ENCODE data around the gene ZMIZ2. TPM values are rescaled to one million over a fixed set of nuclear protein-coding genes. Genes with fewer than 3 reads are reported as not detected.
"Not testable (repeated sequence)": the region's sequence is repeated elsewhere in the genome, so short reads cannot be mapped to it uniquely, and the experiment has no call there.

Gene ZMIZ2
- total RNA-seq, 1 donor from 2014 or later, result 62.7 TPM

GRCh38 chr7:44801890-44802289 lies 53.2 kb downstream of the ZMIZ2 start:
- DNase-seq, result no peak
- intact Hi-C loops (cut with micrococcal nuclease), result no loop called here
- Histone ChIP-seq H3K4me1 (peaks cover 38% of the 10 kb centered on the region), H3K27me3 (ENCODE audit: low read depth) (no peaks in the 10 kb centered on the region), H3K27ac (replicated peaks) (no peak overlapping the region), H3K4me3 (no peak overlapping the region), H3K36me3 (peaks cover 65% of the 10 kb centered on the region), H3K9me3 (replicated peaks) (no peaks in the 10 kb centered on the region)
- no peak for TF ChIP-seq CTCF (IDR thresholded peaks at IDR 0.05; ENCODE audit: borderline replicate concordance)

- H3K27me3 ChIP-seq (ENCODE audit: low read depth), result no peaks in the 10 kb centered on the region
- peaks cover 65% of the 10 kb centered on the region for H3K36me3 ChIP-seq
- intact Hi-C loops (cut with micrococcal nuclease), result no loop called here
- no peaks in the 10 kb centered on the region for H3K9me3 ChIP-seq (replicated peaks)
- no peak overlapping the region for H3K4me3 ChIP-seq
- no peak for TF ChIP-seq CTCF (IDR thresholded peaks at IDR 0.05; ENCODE audit: borderline replicate concordance)
- no peak overlapping the region for H3K27ac ChIP-seq (replicated peaks)
- DNase-seq, result no peak
- peaks cover 32% of the 10 kb centered on the region for H3K4me1 ChIP-seq
Observed at GRCh38 chr7:44802418-44803025, 53.9 kb downstream of the ZMIZ2 start.

- H3K9me3 ChIP-seq (replicated peaks); H3K4me3 ChIP-seq; H3K27me3 ChIP-seq (ENCODE audit: low read depth); H3K27ac ChIP-seq (replicated peaks); DNase-seq; intact Hi-C loops (cut with micrococcal nuclease): not testable (repeated sequence)
- Histone ChIP-seq H3K4me1 (peaks cover 17% of the 10 kb centered on the region), H3K36me3 (peaks cover 61% of the 10 kb centered on the region)
Observed at GRCh38 chr7:44803828-44804519, 55.3 kb downstream of the ZMIZ2 start.

GRCh38 chr7:44805950-44806349 lies 57.3 kb downstream of the ZMIZ2 start:
- intact Hi-C loops (cut with micrococcal nuclease), result no loop called here
- H3K36me3 ChIP-seq, result peaks cover 42% of the 10 kb centered on the region
- no peaks in the 10 kb centered on the region for H3K9me3 ChIP-seq (replicated peaks)
- H3K4me3 ChIP-seq, result no peak overlapping the region
- DNase-seq, result no peak
- no peak for TF ChIP-seq CTCF (IDR thresholded peaks at IDR 0.05; ENCODE audit: borderline replicate concordance)
- H3K27me3 ChIP-seq (ENCODE audit: low read depth), result no peaks in the 10 kb centered on the region
- no peaks in the 10 kb centered on the region for H3K4me1 ChIP-seq
- H3K27ac ChIP-seq (replicated peaks), result no peak overlapping the region

GRCh38 chr7:44808914-44809393 lies 60.3 kb downstream of the ZMIZ2 start:
- no peak for TF ChIP-seq CTCF (IDR thresholded peaks at IDR 0.05; ENCODE audit: borderline replicate concordance)
- Histone ChIP-seq H3K9me3 (replicated peaks) (no peaks in the 10 kb centered on the region), H3K27me3 (ENCODE audit: low read depth) (no peaks in the 10 kb centered on the region), H3K4me3 (no peak overlapping the region), H3K4me1 (no peaks in the 10 kb centered on the region), H3K36me3 (peaks cover 13% of the 10 kb centered on the region), H3K27ac (replicated peaks) (no peak overlapping the region)
- no peak for DNase-seq
- intact Hi-C loops (cut with micrococcal nuclease), result no loop called here

GRCh38 chr7:44811093-44811492 lies 62.4 kb downstream of the ZMIZ2 start:
- H3K27me3 ChIP-seq (ENCODE audit: low read depth), result no peaks in the 10 kb centered on the region
- no peak overlapping the region for H3K4me3 ChIP-seq
- DNase-seq, result no peak
- intact Hi-C loops (cut with micrococcal nuclease), result no loop called here
- no peak overlapping the region for H3K27ac ChIP-seq (replicated peaks)
- H3K9me3 ChIP-seq (replicated peaks), result no peaks in the 10 kb centered on the region
- no peaks in the 10 kb centered on the region for H3K36me3 ChIP-seq
- no peaks in the 10 kb centered on the region for H3K4me1 ChIP-seq
- TF ChIP-seq CTCF (IDR thresholded peaks at IDR 0.05; ENCODE audit: borderline replicate concordance), result no peak
